Measurements from ENCODE around the gene CEACAM8. TPM values are rescaled to one million over a fixed set of nuclear protein-coding genes. Genes with fewer than 3 reads are reported as not detected.

CEACAM8 gene
- total RNA-seq, 1 experiment from 2014 or later, result not detected

- no TSS peak for BruUV-seq (replicated peaks)
These were observed 27.2 kb downstream of the CEACAM8 start for GRCh38 chr19:42567567-42567966.

GRCh38 chr19:42563352-42564210, 31.1 kb downstream of the CEACAM8 start:
- Histone ChIP-seq H3K4me3 (ENCODE audit: low read depth in 2 of 2, low read length in 2 of 2) (no peak overlapping the region), H3K36me3 (ENCODE audit: control insufficient read depth, insufficient read depth, low read length) (no peaks in the 10 kb centered on the region), H3K4me1 (ENCODE audit: control insufficient read depth, insufficient read depth, low read length) (no peaks in the 10 kb centered on the region), H3K27me3 (ENCODE audit: control insufficient read depth, insufficient read depth, low read length) (no peaks in the 10 kb centered on the region), H3K27ac (ENCODE audit: low read length) (no peak overlapping the region), H3K9me3 (ENCODE audit: control insufficient read depth, insufficient read depth, low read depth, low read length) (no peaks in the 10 kb centered on the region)
- no TSS peak for BruUV-seq (replicated peaks)
- DNase-seq (ENCODE audit: low read depth, low spot score) (peak; percentile 22), ATAC-seq (peak; percentile 90)
- POLR2A ChIA-PET, result interaction anchor here (0.6 kb wide), 1 partner anchor 202 kb away, joined by 4 read pairs; no protein-coding TSS in a partner anchor
- intact Hi-C loops (cut with micrococcal nuclease; ENCODE audit: unreplicated experiment), result no loop called here
- in situ Hi-C loops (cut with HindIII; ENCODE audit: low pct_unique_long_range_greater_than_20kb, low sequenced_read_pairs), result no loop called here
- CTCF ChIA-PET, result no interaction called here
- TF ChIP-seq TCF7L2 (IDR thresholded peaks at IDR 0.05; ENCODE audit: low read depth, low read length) (no peak), CTCF (IDR thresholded peaks at IDR 0.05) (peak; percentile 78), SIN3A (IDR thresholded peaks at IDR 0.05; ENCODE audit: borderline replicate concordance, insufficient read depth, low read depth, low read length) (no peak), REST (IDR thresholded peaks at IDR 0.05; ENCODE audit: insufficient read depth in 1 of 2, low read depth in 2 of 2, low read length in 1 of 2) (no peak)

More at GRCh38 chr19:42567567-42567966, 27.2 kb downstream of the CEACAM8 start:
- H3K36me3 ChIP-seq (ENCODE audit: control insufficient read depth, insufficient read depth, low read length), result no peaks in the 10 kb centered on the region
- H3K4me3 ChIP-seq (ENCODE audit: low read depth in 2 of 2, low read length in 2 of 2), result no peak overlapping the region
- POLR2A ChIA-PET, result no interaction called here
- H3K9me3 ChIP-seq (ENCODE audit: control insufficient read depth, insufficient read depth, low read depth, low read length), result no peaks in the 10 kb centered on the region
- in situ Hi-C loops (cut with HindIII; ENCODE audit: low pct_unique_long_range_greater_than_20kb, low sequenced_read_pairs), result no loop called here
- ATAC-seq (no peak), DNase-seq (ENCODE audit: low read depth, low spot score) (no peak)
- CTCF ChIA-PET, result interaction anchor here (0.7 kb wide), 1 partner anchor 88 kb away, joined by 4 read pairs; no protein-coding TSS in a partner anchor
- H3K27me3 ChIP-seq (ENCODE audit: control insufficient read depth, insufficient read depth, low read length), result no peaks in the 10 kb centered on the region
- no peaks in the 10 kb centered on the region for H3K4me1 ChIP-seq (ENCODE audit: control insufficient read depth, insufficient read depth, low read length)
- TF ChIP-seq TCF7L2 (IDR thresholded peaks at IDR 0.05; ENCODE audit: low read depth, low read length) (no peak), REST (IDR thresholded peaks at IDR 0.05; ENCODE audit: insufficient read depth in 1 of 2, low read depth in 2 of 2, low read length in 1 of 2) (no peak), SIN3A (IDR thresholded peaks at IDR 0.05; ENCODE audit: borderline replicate concordance, insufficient read depth, low read depth, low read length) (no peak), CTCF (IDR thresholded peaks at IDR 0.05) (no peak), POLR2AphosphoS5 (IDR thresholded peaks at IDR 0.05; ENCODE audit: low read depth, low read length) (no peak)
- intact Hi-C loops (cut with micrococcal nuclease; ENCODE audit: unreplicated experiment), result no loop called here
- no peak overlapping the region for H3K27ac ChIP-seq (ENCODE audit: low read length)

Measured in Panc1 (cell line).